Transverse colon (tissue), 4 donors: ENCODE data around the gene OR10R2. TPM values are rescaled to one million over a fixed set of nuclear protein-coding genes. Genes with fewer than 3 reads are reported as not detected.

ENCODE experiments used
- DNase-seq: peaks from one replicate; pipeline ENCODE4 v3.0.0-alpha.2; 2019
- H3K27ac ChIP-seq, 4 donors: fragments of 200-600 bp; sonication (generic); 2 replicates each; pipeline ENCODE4 v1.5.1; 2016 to 2018; ENCODE audit warnings: inconsistent platforms in 4 of 4
- H3K27me3 ChIP-seq: fragments of 200-600 bp; sonication (generic); 2 replicates; pipeline ENCODE4 v1.5.1; 2017; ENCODE audit warnings: inconsistent platforms
- H3K36me3 ChIP-seq, 4 donors: fragments of 200-600 bp; sonication (generic); 2 replicates each; pipeline ENCODE4 v1.5.1; 2017 to 2019; ENCODE audit warnings: inconsistent platforms in 4 of 4
- H3K4me1 ChIP-seq, 4 donors: fragments of 200-600 bp; sonication (generic); 2 replicates each; pipeline ENCODE4 v1.5.1; 2017 to 2020; ENCODE audit warnings: inconsistent platforms in 4 of 4
- H3K4me3 ChIP-seq, 4 donors: fragments of 200-600 bp; sonication (generic); 1 replicate in 1 of 4; 2 replicates in 3 of 4; pipeline versions ENCODE4 v1.5.1 to v1.6.1; 2017 to 2019; ENCODE audit warnings: inconsistent platforms in 4 of 4
- H3K9me3 ChIP-seq, 2 donors: fragments of 200-600 bp; sonication (generic); 2 replicates each; pipeline ENCODE4 v1.5.1; 2017 to 2019; ENCODE audit warnings: inconsistent platforms in 2 of 2
- CTCF ChIP-seq, 5 experiments: fragments of 200-600 bp in 3 of 5; fragments of 450-650 bp in 2 of 5; sonication (generic) in 3 of 5; IDR thresholded peaks; 1 replicate in 2 of 5; 2 replicates in 3 of 5; pipeline ENCODE4 v1.5.1; 2016 to 2017; ENCODE audit warnings: antibody characterized with exemption in 5 of 5, inconsistent platforms in 3 of 5, mild to moderate bottlenecking in 2 of 5, moderate library complexity in 1 of 5
- EP300 ChIP-seq: sonication (generic); formaldehyde crosslinking; IDR thresholded peaks from one replicate; pipeline ENCODE4 v1.6.1; 2017; ENCODE audit warnings: antibody characterized with exemption, low read depth
- POLR2A ChIP-seq: fragments of 450-650 bp; IDR thresholded peaks from one replicate; pipeline ENCODE4 v1.6.1; 2016; ENCODE audit warnings: antibody characterized with exemption, mild to moderate bottlenecking, moderate library complexity
- POLR2AphosphoS5 ChIP-seq, 3 donors: sonication (generic); formaldehyde crosslinking; IDR thresholded peaks; one replicate each; pipeline ENCODE4 v1.6.1; 2016; ENCODE audit warnings: antibody characterized with exemption in 3 of 3
- WGBS, 2 donors: methylation state at CpG; one replicate each; pipeline ENCODE4 v1.1.5; 2018; ENCODE audit warnings: low coverage in 1 of 2; 5-methylcytosine and 5-hydroxymethylcytosine counted together
- in situ Hi-C, 4 donors: fragments of 200-750 bp; cut with MboI; loops; one replicate each; pipeline versions ENCODE4 v1.15.0 to v1.15.1; 2017; ENCODE audit warnings: low sequenced_read_pairs in 3 of 4, low pct_ligation_motif_present in 1 of 4, low pct_unique_long_range_greater_than_20kb in 1 of 4
- intact Hi-C: fragments of 100-400 bp; cut with DNase I; formaldehyde crosslinking; loops from one replicate; pipeline ENCODE4 v1.15.1; 2023; ENCODE audit warnings: low total_unique reads
- total RNA-seq, 4 donors: library from RNA; depleted of rRNA; stranded (reverse); fragments of >200 nt; gene quantifications; one replicate each; pipeline ENCODE4 v1.1.0, GENCODE V29; 2016

The OR10R2 gene
- total RNA-seq, 4 donors from 2014 or later = not detected

- H3K4me1 ChIP-seq = no peaks in the 10 kb centered on the region
Observed at GRCh38 chr1:158494796-158495195, 22.8 kb downstream of the OR10R2 start.

GRCh38 chr1:158496374-158496773 is 24.4 kb downstream of the OR10R2 start:
- in situ Hi-C loops (no loop called here), intact Hi-C loops (no loop called here)
- Histone ChIP-seq H3K9me3 (no peaks in the 10 kb centered on the region), H3K36me3 (no peaks in the 10 kb centered on the region), H3K27me3 (no peaks in the 10 kb centered on the region), H3K27ac (no peak overlapping the region), H3K4me3 (no peak overlapping the region), H3K4me1 (no peaks in the 10 kb centered on the region)
- TF ChIP-seq EP300 = no peak
- TF ChIP-seq CTCF (IDR thresholded peaks at IDR 0.05) = no peak
- no peak for TF ChIP-seq POLR2A
- no peak for DNase-seq
- 31 to 57% methylated on average over 2 of the region's 2 CpGs for WGBS, 2 donors

More at GRCh38 chr1:158494796-158495195, 22.8 kb downstream of the OR10R2 start:
- intact Hi-C loops = no loop called here
- Histone ChIP-seq H3K27me3 (no peaks in the 10 kb centered on the region), H3K27ac (no peak overlapping the region), H3K9me3 (no peaks in the 10 kb centered on the region), H3K36me3 (no peaks in the 10 kb centered on the region), H3K4me3 (no peak overlapping the region)
- TF ChIP-seq POLR2AphosphoS5 (IDR thresholded peaks at IDR 0.05) = no peak
- no peak for TF ChIP-seq POLR2A
- no peak for TF ChIP-seq CTCF (IDR thresholded peaks at IDR 0.05)
- no peak for TF ChIP-seq EP300
- in situ Hi-C loops = no loop called here
- no peak for DNase-seq
- WGBS, 2 donors = 30 to 43% methylated on average over 2 of the region's 2 CpGs

GRCh38 chr1:158506369-158506987 is 34.5 kb downstream of the OR10R2 start:
- no peak overlapping the region for H3K4me3 ChIP-seq
- no peaks in the 10 kb centered on the region for H3K4me1 ChIP-seq
- no peaks in the 10 kb centered on the region for H3K36me3 ChIP-seq
- intact Hi-C loops (no loop called here), in situ Hi-C loops (loop anchor here in 2 of 4 donors (25.0 kb wide), 2 partner anchors 481 to 581 kb away; partner anchors contain the start of gene AIM2 (in 1 of the 2))
- peak; percentile 19 for DNase-seq
- no peaks in the 10 kb centered on the region for H3K27me3 ChIP-seq
- no peak overlapping the region for H3K27ac ChIP-seq
- no peaks in the 10 kb centered on the region for H3K9me3 ChIP-seq
- TF ChIP-seq CTCF (IDR thresholded peaks at IDR 0.05) (peak in 4 of 5 experiments; percentile 15 to 31 (median 22)), EP300 (no peak), POLR2A (no peak), POLR2AphosphoS5 (IDR thresholded peaks at IDR 0.05) (no peak)
- WGBS, 2 donors = 38% methylated on average over 1 of the region's 1 CpG; no CpG with 5 or more reads in 1 of the 2 donors

- in situ Hi-C loops = loop anchor here in 2 of 4 donors (25.0 kb wide), 2 partner anchors 480 to 580 kb away; partner anchors contain the start of gene AIM2 (in 1 of the 2)
- Histone ChIP-seq H3K36me3 (no peaks in the 10 kb centered on the region), H3K27me3 (no peaks in the 10 kb centered on the region), H3K27ac (no peak overlapping the region), H3K4me3 (no peak overlapping the region), H3K4me1 (no peaks in the 10 kb centered on the region), H3K9me3 (no peaks in the 10 kb centered on the region)
- 67 to 73% methylated on average over 2 of the region's 2 CpGs for WGBS, 2 donors
- TF ChIP-seq EP300 (no peak), POLR2A (no peak), POLR2AphosphoS5 (IDR thresholded peaks at IDR 0.05) (no peak), CTCF (IDR thresholded peaks at IDR 0.05) (no peak)
- DNase-seq = no peak
- intact Hi-C loops = no loop called here
Observed at GRCh38 chr1:158507511-158507910, 35.5 kb downstream of the OR10R2 start.
